NCI-H526 (cell line): ENCODE data around the gene CSRNP3.

Experiments used
- DNase-seq, 2 experiments: peaks; one replicate each; lab custom pipeline; 2025; lab: John Stamatoyannopoulos, UW

CSRNP3 gene

DNA sequence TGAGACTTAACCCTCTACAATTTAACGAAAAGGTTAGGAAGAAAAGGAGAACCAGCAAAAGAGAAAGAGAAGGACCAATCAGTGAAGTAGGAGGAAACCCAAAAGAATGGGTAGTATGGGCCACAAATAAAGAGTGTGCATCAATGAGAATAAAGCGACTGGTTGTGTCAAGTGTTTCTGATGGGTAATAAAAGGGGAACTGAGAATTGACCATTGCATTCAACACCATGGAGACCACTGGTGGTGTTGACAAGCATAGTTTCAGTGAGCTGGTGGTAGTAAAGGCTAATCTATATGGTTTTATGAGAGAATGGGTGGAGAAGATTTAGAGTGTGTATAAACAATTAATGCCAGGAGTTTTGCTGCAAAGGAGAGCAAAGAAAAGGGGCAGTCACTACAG, 75.4 kb downstream of the CSRNP3 start:
- DNase-seq: no peak

- no peak for DNase-seq
Observed at GRCh38 chr2:165547900-165548299, 78.4 kb downstream of the CSRNP3 start.

- DNase-seq: no peak
Observed at GRCh38 chr2:165549619-165550018, 80.1 kb downstream of the CSRNP3 start.

GRCh38 chr2:165558832-165559231, 89.3 kb downstream of the CSRNP3 start:
- no peak for DNase-seq

GRCh38 chr2:165560377-165560988, 91.0 kb downstream of the CSRNP3 start:
- no peak for DNase-seq

DNA sequence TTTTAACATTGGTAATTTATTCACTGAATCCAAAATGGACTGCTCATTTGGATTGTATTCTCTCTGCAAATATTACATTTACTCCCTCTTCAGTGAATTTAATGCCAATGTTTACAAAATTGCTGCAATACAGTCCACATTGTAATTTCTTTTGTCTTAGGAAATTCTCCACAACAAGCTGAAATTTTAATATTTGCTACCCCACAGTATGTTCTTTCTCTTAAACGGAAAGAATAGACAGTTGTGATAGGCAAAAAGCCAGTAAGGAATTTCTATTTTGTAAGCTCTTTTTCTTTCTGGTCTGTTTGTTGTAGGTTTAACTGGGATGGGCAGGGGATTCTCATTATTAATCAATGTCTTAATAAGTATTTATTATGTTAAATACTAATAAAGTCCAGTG, 92.0 kb downstream of the CSRNP3 start:
- DNase-seq: no peak

GRCh38 chr2:165562233-165562632, 92.7 kb downstream of the CSRNP3 start:
- DNase-seq: no peak

GRCh38 chr2:165563468-165564225, 94.1 kb downstream of the CSRNP3 start:
- peak in 1 of 2 experiments; percentile 51 for DNase-seq

DNA sequence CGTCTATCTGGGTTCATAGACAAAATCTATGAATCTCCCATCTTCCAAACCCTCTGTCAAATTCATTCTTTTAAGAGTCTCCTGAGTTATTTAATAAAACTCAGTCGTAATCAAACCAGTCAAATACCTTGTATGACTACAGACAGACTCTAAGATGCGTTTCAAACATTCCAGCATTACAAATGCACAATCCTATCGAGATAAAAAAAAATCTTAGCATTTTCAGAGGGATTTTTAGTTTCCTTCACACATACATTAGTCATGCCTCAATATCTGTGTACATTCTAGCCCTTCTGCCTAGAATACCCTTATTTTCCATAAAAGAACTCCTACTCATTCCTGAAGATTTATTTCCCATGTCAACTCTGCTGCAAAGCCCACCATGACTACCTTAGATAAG, 96.5 kb downstream of the CSRNP3 start:
- no peak for DNase-seq

DNA sequence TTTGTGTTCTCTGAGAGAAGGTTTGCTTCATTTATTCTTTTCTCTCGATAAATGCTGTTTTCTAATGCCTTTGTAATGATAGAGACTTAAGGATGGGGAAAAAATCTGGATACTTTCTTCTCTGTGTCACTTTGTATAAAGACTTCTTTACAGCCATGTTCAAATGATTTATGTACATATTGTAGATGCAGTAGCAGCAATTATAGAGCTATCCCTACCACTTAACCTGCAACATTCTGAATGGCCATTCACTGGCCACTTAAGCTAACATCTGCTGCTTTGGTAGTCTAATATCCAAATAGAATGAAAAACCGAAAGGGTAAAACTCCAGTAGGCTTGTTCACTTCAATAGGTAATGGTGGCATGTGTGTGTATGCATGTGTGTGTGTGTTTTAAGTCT, 97.8 kb downstream of the CSRNP3 start:
- peak; percentile 9 to 48 for DNase-seq

DNA sequence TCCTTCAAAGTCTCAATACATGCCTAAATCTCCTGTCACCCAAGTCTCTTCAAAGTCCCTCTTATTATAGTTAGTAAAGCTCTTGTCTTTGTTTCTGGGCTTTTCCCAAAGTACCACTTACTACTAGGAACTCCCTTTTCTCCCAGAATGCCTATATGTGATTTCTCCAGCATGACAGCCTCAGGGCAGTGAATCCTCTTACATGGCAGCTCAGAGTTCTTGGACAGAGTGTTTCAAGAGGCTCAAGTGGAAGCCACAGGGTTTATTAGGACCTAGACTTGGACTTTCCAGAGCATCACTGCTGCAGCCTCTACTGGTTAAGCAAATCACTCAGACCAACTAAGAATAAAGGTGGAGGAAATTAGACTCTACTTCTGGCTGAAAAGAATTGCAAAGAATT, 98.9 kb downstream of the CSRNP3 start:
- DNase-seq: no peak

DNA sequence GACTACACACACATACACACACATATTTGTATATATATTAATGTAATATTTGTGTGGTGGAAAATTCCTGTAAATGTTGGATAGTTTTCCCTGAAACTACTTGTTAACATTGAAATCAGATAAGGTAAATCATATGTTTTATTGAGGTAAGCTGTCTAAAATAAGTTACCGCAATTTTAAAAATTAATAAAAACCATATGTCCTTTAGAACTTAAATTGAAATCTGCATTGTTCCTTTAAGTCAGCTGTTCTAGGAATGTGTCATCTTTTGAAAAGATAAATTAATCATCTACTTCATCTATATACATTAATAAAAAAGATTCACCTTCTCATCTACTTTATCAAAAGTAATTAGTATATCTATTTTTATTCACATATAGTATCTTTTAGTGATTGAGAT, 102.0 kb downstream of the CSRNP3 start:
- no peak for DNase-seq

DNA sequence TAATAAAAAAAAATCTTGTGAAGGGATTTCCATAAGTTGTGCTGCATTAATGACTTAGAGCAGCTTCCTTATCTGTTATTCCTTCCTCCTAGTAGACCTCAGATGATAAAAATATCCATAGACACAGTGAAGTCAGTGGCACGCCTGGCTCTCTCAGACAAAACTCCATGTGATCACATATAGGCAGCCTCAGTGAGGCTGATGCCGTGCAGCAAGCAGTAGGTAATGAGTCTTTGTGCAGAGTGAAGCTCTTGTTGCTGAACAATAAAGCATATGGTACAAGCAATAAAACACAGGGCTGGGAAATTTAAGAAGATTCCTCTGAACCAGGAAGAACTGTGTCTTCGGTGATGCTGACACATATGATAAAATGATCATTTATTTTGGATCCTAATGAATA, 102.7 kb downstream of the CSRNP3 start:
- peak; percentile 92 to 94 for DNase-seq

DNA sequence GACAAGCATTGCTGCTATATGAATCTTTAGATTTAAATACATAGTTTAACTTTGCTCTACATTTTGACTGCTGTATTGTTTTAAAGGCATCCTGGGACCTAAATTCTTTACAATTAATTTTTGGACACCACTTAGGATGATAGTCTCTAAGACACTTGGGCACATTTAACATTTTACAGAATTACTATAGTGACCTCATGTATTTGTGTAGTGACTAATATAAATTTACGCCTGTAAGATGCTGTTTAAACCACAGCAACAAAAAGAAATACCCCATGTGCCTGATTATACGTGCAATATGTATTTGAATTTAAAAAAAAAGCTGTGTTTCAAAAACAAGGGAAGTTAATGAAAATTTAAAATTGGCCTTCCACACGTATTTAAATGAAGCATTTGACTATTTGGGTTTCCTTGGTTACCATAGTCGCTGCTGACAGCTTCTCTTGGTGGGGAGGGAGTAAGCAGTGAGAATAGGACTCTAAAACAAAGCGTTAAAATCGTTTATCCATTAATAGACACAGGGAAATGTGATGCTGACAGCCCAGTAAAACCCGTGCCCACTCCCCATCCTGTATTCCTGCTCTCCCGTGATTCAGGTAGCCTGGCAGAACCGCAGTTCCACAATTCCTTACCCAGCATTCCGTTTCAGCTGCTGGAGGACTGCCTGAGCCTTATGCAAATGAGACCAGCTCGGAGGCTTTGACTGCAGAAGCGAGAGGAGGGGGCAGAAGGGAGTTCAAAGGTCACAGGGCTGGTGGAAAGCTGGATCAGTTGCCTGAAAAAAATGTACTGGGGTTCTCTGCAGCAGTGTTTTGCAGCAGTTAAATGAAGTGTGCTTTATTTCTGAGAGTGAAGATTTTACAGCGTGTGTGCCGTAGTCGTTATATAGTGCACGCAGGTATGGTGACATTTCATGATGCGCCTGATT, 104.3 kb downstream of the CSRNP3 start:
- peak; percentile 98 for DNase-seq

DNA sequence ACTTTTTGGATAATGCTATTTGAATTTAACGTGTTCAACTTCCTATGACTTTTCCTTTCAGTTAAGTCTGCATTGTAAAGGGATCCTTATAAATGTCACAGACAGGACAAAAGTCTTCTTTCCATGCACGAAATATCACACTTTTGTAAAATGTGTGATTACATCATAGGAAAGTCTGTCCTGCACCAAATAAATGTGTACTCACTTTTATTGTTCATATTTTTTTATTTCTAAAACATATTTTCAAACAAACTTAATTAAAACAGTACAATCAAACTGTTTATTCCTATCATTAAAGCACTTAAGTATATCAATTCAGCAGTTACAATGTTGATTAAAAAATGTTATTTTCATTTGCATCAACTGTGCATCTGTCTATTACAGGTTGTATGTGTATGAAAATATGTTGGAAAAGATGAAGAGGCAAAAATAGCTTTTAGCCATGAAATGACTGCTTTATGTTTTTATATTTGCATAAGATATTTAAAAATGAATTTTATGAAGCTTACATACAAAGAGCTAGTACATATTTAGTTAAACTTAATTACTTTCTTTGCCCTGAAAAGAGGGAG, 105.6 kb downstream of the CSRNP3 start:
- peak; percentile 35 to 51 for DNase-seq

DNA sequence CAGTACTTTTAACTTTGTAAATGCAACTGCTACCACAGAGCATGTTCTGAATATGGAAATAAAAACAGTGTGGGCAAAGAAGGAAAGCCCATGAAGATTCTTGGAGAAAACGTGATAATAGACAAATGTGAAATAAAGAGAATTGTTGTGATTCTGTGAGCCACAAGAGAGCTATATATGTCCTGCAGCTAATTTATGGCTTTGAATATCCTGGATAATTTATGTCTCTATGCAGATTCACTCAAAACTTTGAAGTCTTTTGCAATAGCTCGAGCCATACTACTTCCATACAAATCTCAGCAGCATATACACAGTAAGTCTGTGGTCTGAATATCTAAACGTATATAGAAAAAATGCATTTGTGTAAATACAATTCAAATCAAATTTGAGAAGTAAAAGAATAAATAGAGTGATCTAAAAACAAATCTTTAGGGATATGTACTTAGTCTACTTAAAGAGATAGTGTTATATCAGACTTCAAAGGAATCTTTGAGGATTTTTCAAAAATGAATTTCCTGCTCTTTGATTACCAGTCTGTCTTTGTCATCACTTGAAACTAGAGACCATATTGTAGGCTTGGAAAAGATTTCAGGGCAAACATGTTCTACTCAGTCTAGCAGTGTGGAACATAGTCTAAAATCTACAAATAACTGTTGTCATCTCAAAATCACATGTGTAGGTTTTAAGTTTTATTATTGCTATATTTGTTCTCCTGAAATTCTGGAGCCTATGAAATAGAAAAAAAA, 107.1 kb downstream of the CSRNP3 start:
- peak in 1 of 2 experiments; percentile 19 for DNase-seq

GRCh38 chr2:165582409-165582808, 112.9 kb downstream of the CSRNP3 start:
- DNase-seq: no peak

DNA sequence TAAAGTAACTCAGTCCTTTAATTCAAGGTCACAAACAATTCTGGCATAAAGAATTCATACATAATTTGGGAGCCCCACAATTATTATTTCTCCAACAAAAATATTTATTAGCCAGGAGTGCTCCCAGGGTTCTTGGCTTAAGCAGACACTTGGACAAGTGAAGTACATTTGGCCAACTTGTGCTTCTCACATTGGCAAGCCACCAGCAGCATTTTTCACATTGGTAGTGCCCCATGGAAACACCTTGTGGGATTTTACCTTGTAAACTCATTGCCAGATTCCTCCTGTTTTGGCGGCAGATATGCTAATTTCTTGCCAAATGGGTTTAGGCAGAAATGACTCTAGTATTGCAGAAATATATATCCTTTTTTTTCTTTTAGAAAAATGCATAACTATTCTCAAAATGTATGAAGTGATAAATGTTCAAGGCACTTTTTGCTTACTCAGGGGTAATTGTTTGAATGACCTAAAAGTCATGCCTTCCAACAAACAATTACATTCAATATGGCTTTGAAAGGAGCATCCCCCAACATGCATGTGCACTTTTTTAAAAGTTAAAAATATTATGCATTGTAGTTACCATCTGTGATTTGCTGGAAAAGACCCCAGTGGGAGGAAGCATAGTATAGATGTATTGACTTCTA, 113.5 kb downstream of the CSRNP3 start:
- DNase-seq: no peak

GRCh38 chr2:165584126-165584654, 114.7 kb downstream of the CSRNP3 start:
- DNase-seq: no peak

GRCh38 chr2:165586019-165586418, 116.5 kb downstream of the CSRNP3 start:
- no peak for DNase-seq
